ENCODE data around the gene PDCD5.
"Not testable (repeated sequence)": the region's sequence is repeated elsewhere in the genome, so short reads cannot be mapped to it uniquely, and the experiment has no call there.

DNA sequence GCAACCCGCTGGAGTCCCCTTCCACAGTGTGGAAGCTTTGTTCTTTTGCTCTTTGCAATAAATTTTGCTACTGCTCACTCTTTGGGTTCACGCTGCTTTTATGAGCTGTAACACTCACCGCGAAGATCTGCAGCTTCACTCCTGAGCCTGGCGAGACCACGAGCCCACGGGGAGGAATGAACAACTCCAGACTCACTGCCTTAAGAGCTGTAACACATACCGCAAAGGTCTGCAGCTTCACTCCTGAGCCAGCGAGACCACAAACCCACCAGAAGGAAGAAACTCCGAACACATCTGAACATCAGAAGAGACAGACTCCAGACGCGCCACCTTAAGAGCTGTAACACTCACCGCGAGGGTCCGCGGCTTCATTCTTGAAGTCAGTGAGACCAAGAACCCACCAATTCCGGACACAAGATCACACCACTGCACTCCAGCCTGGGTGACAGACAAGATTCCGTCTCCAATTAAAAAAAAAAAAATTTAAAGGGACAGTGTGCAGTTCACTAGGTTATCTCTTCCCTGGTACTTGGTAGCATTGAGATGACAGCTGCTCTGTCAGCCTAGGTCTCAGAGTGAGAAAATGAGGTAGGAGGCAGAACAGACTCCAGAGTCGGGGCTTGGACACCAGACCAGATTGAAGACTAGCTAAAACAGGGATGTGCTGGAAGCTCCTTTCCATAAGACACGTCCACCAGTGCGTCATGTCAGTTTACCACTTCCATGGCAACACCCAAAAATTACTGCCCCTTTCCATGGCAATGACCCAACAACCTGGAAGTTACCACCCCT lies 8.1 kb upstream of the PDCD5 start:
- TF ChIP-seq, protein P1, sequence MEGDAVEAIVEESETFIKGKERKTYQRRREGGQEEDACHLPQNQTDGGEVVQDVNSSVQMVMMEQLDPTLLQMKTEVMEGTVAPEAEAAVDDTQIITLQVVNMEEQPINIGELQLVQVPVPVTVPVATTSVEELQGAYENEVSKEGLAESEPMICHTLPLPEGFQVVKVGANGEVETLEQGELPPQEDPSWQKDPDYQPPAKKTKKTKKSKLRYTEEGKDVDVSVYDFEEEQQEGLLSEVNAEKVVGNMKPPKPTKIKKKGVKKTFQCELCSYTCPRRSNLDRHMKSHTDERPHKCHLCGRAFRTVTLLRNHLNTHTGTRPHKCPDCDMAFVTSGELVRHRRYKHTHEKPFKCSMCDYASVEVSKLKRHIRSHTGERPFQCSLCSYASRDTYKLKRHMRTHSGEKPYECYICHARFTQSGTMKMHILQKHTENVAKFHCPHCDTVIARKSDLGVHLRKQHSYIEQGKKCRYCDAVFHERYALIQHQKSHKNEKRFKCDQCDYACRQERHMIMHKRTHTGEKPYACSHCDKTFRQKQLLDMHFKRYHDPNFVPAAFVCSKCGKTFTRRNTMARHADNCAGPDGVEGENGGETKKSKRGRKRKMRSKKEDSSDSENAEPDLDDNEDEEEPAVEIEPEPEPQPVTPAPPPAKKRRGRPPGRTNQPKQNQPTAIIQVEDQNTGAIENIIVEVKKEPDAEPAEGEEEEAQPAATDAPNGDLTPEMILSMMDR (IDR thresholded peaks at IDR 0.05) = not testable (repeated sequence)
- TF ChIP-seq, protein P2, sequence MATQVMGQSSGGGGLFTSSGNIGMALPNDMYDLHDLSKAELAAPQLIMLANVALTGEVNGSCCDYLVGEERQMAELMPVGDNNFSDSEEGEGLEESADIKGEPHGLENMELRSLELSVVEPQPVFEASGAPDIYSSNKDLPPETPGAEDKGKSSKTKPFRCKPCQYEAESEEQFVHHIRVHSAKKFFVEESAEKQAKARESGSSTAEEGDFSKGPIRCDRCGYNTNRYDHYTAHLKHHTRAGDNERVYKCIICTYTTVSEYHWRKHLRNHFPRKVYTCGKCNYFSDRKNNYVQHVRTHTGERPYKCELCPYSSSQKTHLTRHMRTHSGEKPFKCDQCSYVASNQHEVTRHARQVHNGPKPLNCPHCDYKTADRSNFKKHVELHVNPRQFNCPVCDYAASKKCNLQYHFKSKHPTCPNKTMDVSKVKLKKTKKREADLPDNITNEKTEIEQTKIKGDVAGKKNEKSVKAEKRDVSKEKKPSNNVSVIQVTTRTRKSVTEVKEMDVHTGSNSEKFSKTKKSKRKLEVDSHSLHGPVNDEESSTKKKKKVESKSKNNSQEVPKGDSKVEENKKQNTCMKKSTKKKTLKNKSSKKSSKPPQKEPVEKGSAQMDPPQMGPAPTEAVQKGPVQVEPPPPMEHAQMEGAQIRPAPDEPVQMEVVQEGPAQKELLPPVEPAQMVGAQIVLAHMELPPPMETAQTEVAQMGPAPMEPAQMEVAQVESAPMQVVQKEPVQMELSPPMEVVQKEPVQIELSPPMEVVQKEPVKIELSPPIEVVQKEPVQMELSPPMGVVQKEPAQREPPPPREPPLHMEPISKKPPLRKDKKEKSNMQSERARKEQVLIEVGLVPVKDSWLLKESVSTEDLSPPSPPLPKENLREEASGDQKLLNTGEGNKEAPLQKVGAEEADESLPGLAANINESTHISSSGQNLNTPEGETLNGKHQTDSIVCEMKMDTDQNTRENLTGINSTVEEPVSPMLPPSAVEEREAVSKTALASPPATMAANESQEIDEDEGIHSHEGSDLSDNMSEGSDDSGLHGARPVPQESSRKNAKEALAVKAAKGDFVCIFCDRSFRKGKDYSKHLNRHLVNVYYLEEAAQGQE (IDR thresholded peaks at IDR 0.05) = not testable (repeated sequence)
- not testable (repeated sequence) for TF ChIP-seq POLR2A (IDR thresholded peaks at IDR 0.05; ENCODE audit: low read length); EP300 (IDR thresholded peaks at IDR 0.05); PHF8 (IDR thresholded peaks at IDR 0.05; ENCODE audit: borderline replicate concordance, low read depth); CEBPB (IDR thresholded peaks at IDR 0.05)
